ENCODE results near the gene TSLP. TPM values are rescaled to one million over a fixed set of nuclear protein-coding genes. Genes with fewer than 3 reads are reported as not detected.

Gene TSLP
- total RNA-seq, 6 experiments from 2014 or later: 0.74 to 2.4 (median 1.4) TPM

DNA sequence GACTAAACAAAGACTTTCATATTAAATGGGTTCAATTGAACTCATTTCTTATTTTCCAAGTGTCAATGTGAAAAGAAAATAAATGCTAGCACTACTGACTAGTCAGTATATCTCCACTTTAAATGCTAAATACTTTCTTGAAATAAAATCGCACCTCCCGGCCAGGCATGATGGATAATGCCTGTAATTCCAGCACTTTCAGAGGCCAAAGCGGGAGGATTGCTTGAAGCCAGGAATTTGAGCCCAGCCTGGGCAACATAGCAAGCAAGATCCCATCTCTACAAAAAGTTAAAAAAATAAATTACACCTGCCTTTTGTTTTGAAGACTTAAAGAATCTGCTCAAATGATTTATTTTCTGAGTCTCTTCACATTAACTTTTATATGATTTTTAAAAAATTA is 55.4 kb downstream of the TSLP start:
- Histone ChIP-seq H3K9me3 (no peaks in the 10 kb centered on the region), H3K27ac (no peak overlapping the region), H3K4me3 (no peak overlapping the region), H3K27me3 (no peaks in the 10 kb centered on the region), H3K36me3 (peaks cover 0 to 56% (median 7%) of the 10 kb centered on the region in 4 donors), H3K4me1 (no peaks in the 10 kb centered on the region)
- ATAC-seq (no peak), DNase-seq (no peak)
- TF ChIP-seq POLR2A (IDR thresholded peaks at IDR 0.05): no peak
- TF ChIP-seq, protein P1, sequence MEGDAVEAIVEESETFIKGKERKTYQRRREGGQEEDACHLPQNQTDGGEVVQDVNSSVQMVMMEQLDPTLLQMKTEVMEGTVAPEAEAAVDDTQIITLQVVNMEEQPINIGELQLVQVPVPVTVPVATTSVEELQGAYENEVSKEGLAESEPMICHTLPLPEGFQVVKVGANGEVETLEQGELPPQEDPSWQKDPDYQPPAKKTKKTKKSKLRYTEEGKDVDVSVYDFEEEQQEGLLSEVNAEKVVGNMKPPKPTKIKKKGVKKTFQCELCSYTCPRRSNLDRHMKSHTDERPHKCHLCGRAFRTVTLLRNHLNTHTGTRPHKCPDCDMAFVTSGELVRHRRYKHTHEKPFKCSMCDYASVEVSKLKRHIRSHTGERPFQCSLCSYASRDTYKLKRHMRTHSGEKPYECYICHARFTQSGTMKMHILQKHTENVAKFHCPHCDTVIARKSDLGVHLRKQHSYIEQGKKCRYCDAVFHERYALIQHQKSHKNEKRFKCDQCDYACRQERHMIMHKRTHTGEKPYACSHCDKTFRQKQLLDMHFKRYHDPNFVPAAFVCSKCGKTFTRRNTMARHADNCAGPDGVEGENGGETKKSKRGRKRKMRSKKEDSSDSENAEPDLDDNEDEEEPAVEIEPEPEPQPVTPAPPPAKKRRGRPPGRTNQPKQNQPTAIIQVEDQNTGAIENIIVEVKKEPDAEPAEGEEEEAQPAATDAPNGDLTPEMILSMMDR (IDR thresholded peaks at IDR 0.05): no peak
- 97% methylated on average over 3 of the region's 3 CpGs for WGBS (ENCODE audit: insufficient coverage, low coverage, low lambda C conversion rate, missing lambda C conversion rate)
- intact Hi-C loops (cut with DNase I): no loop called here

Other genes starting within 250 kb of the TSLP start
- 10 to 100 TPM; 12.7 to 17.5 (median 16.5) TPM for gene WDR36, start 20.6 kb downstream of the TSLP start, total RNA-seq
- gene CAMK4, start 152.7 kb downstream of the TSLP start, total RNA-seq: 1 to 10 TPM in 3 of 6 experiments, under 1 TPM in 3; 0.81 to 4.3 (median 1.3) TPM

Measured in right lobe of liver (tissue), 6 donors.